ENCODE measurements around the gene GRM4.

GRM4 gene

GRCh38 chr6:33991610-33992009 lies 154.3 kb downstream of the GRM4 start:
- DNase-seq: no peak

GRCh38 chr6:33990061-33990541 lies 155.8 kb downstream of the GRM4 start:
- DNase-seq: no peak

- DNase-seq: no peak
Observed at GRCh38 chr6:33989016-33989854, 156.7 kb downstream of the GRM4 start.

- DNase-seq: peak; percentile 78
Observed at GRCh38 chr6:33988121-33989015, 157.5 kb downstream of the GRM4 start.

- DNase-seq: no peak
Observed at GRCh38 chr6:33987531-33988021, 158.3 kb downstream of the GRM4 start.

- no peak for DNase-seq
Observed at GRCh38 chr6:33985947-33986346, 159.9 kb downstream of the GRM4 start.

- DNase-seq: no peak
Observed at GRCh38 chr6:33985313-33985751, 160.6 kb downstream of the GRM4 start.

- DNase-seq: no peak
Observed at GRCh38 chr6:33984466-33985312, 161.2 kb downstream of the GRM4 start.

- no peak for DNase-seq
Observed at GRCh38 chr6:33983721-33984465, 162.0 kb downstream of the GRM4 start.

GRCh38 chr6:33983109-33983716 lies 162.7 kb downstream of the GRM4 start:
- DNase-seq: no peak

- no peak for DNase-seq
Observed at GRCh38 chr6:33981861-33982260, 164.0 kb downstream of the GRM4 start.

GRCh38 chr6:33981421-33981820 lies 164.5 kb downstream of the GRM4 start:
- no peak for DNase-seq

- DNase-seq: no peak
Observed at GRCh38 chr6:33980176-33981175, 165.4 kb downstream of the GRM4 start.

GRCh38 chr6:33979750-33980149 lies 166.1 kb downstream of the GRM4 start:
- no peak for DNase-seq

GRCh38 chr6:33978412-33979150 lies 167.3 kb downstream of the GRM4 start:
- no peak for DNase-seq

- DNase-seq: no peak
Observed at GRCh38 chr6:33977606-33978411, 168.1 kb downstream of the GRM4 start.

GRCh38 chr6:33976437-33977360 lies 169.2 kb downstream of the GRM4 start:
- no peak for DNase-seq
